ENCODE results near the gene DDX1. TPM values are rescaled to one million over a fixed set of nuclear protein-coding genes. Genes with fewer than 3 reads are reported as not detected.

DDX1 gene
- total RNA-seq, 1 experiment from 2014 or later: 106 TPM

GRCh38 chr2:15665067-15665942, 73.6 kb downstream of the DDX1 start:
- Mint-ChIP-seq H3K4me1 (ENCODE audit: low read depth, unreplicated experiment) (no peaks in the 10 kb centered on the region), H3K4me3 (ENCODE audit: low read depth, unreplicated experiment) (no peak overlapping the region), H3K27me3 (ENCODE audit: unreplicated experiment) (peaks cover 26% of the 10 kb centered on the region), H3K27ac (ENCODE audit: unreplicated experiment) (no peak overlapping the region), H3K36me3 (ENCODE audit: insufficient read depth, unreplicated experiment) (no peaks in the 10 kb centered on the region), H3K9me3 (ENCODE audit: low read depth, unreplicated experiment) (no peaks in the 10 kb centered on the region)
- TF ChIP-seq, protein P1, sequence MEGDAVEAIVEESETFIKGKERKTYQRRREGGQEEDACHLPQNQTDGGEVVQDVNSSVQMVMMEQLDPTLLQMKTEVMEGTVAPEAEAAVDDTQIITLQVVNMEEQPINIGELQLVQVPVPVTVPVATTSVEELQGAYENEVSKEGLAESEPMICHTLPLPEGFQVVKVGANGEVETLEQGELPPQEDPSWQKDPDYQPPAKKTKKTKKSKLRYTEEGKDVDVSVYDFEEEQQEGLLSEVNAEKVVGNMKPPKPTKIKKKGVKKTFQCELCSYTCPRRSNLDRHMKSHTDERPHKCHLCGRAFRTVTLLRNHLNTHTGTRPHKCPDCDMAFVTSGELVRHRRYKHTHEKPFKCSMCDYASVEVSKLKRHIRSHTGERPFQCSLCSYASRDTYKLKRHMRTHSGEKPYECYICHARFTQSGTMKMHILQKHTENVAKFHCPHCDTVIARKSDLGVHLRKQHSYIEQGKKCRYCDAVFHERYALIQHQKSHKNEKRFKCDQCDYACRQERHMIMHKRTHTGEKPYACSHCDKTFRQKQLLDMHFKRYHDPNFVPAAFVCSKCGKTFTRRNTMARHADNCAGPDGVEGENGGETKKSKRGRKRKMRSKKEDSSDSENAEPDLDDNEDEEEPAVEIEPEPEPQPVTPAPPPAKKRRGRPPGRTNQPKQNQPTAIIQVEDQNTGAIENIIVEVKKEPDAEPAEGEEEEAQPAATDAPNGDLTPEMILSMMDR (IDR thresholded peaks at IDR 0.05; ENCODE audit: unreplicated experiment): no peak
- intact Hi-C loops (cut with micrococcal nuclease; ENCODE audit: unreplicated experiment): no loop called here
- DNase-seq: no peak
- CTCF ChIA-PET: no interaction called here
- BruUV-seq (replicated peaks): no TSS peak

- Mint-ChIP-seq H3K36me3 (ENCODE audit: insufficient read depth, unreplicated experiment) (no peaks in the 10 kb centered on the region), H3K9me3 (ENCODE audit: low read depth, unreplicated experiment) (no peaks in the 10 kb centered on the region), H3K4me3 (ENCODE audit: low read depth, unreplicated experiment) (no peak overlapping the region), H3K27ac (ENCODE audit: unreplicated experiment) (no peak overlapping the region), H3K4me1 (ENCODE audit: low read depth, unreplicated experiment) (no peaks in the 10 kb centered on the region), H3K27me3 (ENCODE audit: unreplicated experiment) (peaks cover 24% of the 10 kb centered on the region)
- TF ChIP-seq, protein P1 (IDR thresholded peaks at IDR 0.05; ENCODE audit: unreplicated experiment): no peak
- intact Hi-C loops (cut with micrococcal nuclease; ENCODE audit: unreplicated experiment): no loop called here
- no TSS peak for BruUV-seq (replicated peaks)
- DNase-seq: no peak
- CTCF ChIA-PET: no interaction called here
These were observed 74.3 kb downstream of the DDX1 start for GRCh38 chr2:15665943-15666460.

DNA sequence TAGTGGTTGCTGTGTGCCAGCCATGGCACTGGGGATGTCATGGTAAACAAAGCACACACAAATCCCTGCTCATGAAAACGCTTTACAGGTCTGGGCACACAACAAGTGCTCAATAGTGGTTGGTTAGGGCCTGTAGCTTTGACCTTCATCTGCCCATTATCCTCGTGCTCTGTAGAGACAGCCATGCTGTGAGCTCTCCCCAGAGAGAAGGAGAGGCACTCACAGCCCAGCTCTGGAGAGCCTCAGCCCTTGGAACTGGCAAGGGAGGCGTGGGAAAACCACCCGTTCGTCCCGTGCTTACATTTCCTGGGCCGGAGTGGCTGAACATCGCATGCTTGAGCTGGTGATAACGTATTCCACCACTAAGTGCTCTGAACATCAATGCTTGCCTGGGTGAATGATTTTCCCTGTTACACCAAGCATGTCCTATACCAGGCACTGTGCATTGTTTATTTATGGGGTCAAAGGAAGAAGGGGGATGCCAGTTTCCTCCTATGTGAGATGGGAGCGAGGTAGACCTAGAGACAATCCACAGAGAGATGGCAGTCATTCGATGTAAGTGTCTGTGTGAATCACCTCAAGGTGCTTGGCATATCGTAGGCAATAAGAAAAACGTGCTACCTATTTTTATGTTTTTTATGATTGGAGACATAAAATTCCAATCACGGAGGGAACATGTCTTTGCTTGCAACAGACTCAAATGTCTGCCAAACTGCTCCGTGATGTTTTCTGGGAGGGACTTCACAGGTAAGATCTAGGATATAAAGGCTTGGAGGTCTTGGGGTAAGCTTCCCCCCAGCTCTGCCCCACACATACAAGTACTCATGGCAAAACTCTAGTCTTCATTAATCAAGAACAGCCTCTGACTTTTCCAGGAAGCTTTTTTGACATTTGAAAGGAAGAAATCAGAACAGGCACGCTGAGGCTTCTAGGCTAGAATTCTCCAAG, 75.5 kb downstream of the DDX1 start:
- peaks cover 24% of the 10 kb centered on the region for H3K27me3 Mint-ChIP-seq (ENCODE audit: unreplicated experiment)
- H3K27ac Mint-ChIP-seq (ENCODE audit: unreplicated experiment): no peak overlapping the region
- CTCF ChIA-PET: no interaction called here
- TF ChIP-seq, protein P1 (IDR thresholded peaks at IDR 0.05; ENCODE audit: unreplicated experiment): no peak
- H3K4me1 Mint-ChIP-seq (ENCODE audit: low read depth, unreplicated experiment): no peaks in the 10 kb centered on the region
- no TSS peak for BruUV-seq (replicated peaks)
- H3K9me3 Mint-ChIP-seq (ENCODE audit: low read depth, unreplicated experiment): no peaks in the 10 kb centered on the region
- intact Hi-C loops (cut with micrococcal nuclease; ENCODE audit: unreplicated experiment): no loop called here
- DNase-seq: no peak
- H3K36me3 Mint-ChIP-seq (ENCODE audit: insufficient read depth, unreplicated experiment): no peaks in the 10 kb centered on the region
- H3K4me3 Mint-ChIP-seq (ENCODE audit: low read depth, unreplicated experiment): no peak overlapping the region

DNA sequence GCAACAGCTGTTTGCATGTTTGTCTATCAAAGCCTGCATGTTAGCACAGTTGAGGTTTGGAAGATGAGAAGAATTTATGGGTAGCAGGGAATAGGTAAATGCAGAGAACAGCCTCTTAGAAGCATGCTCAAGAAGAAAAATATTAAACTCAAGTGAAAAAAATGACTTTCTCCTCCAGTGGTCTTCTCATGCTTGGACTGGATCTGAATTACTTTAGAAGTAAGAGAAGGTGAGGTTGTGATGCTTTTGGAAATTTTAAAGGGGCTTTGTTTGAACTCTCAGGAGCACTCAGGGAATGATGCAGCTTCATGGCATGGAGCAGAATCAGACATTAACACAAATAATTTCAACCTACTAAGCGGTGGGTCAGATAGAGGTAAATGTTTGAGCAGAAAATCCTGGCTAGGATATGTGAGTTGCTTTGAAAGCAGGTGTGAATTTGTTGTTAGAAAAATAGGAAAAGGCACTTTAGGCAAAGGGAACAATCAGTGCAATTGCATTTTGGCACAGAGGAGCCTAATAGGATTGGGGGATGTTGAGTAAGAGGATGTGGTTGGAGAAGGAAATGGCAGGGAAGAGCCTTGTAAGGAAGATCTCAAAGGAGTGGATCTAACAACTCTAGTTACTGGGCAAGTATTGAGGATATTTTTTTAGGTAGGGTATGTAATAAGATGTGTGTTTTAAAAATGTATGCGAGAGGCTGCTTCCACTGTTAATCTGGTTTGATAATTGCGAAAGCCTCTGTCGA, 76.3 kb downstream of the DDX1 start:
- intact Hi-C loops (cut with micrococcal nuclease; ENCODE audit: unreplicated experiment): no loop called here
- H3K9me3 Mint-ChIP-seq (ENCODE audit: low read depth, unreplicated experiment): peaks cover 3% of the 10 kb centered on the region
- H3K27ac Mint-ChIP-seq (ENCODE audit: unreplicated experiment): no peak overlapping the region
- H3K4me1 Mint-ChIP-seq (ENCODE audit: low read depth, unreplicated experiment): no peaks in the 10 kb centered on the region
- TF ChIP-seq, protein P1 (IDR thresholded peaks at IDR 0.05; ENCODE audit: unreplicated experiment): no peak
- DNase-seq: no peak
- H3K36me3 Mint-ChIP-seq (ENCODE audit: insufficient read depth, unreplicated experiment): no peaks in the 10 kb centered on the region
- no TSS peak for BruUV-seq (replicated peaks)
- H3K4me3 Mint-ChIP-seq (ENCODE audit: low read depth, unreplicated experiment): no peak overlapping the region
- CTCF ChIA-PET: no interaction called here
- H3K27me3 Mint-ChIP-seq (ENCODE audit: unreplicated experiment): peaks cover 24% of the 10 kb centered on the region

Data from Calu3 (cell line).